RCC 7860 (cell line): ENCODE results near the gene KNTC1.
"Not testable (repeated sequence)": the region's sequence is repeated elsewhere in the genome, so short reads cannot be mapped to it uniquely, and the experiment has no call there.

Experiments used
- DNase-seq: peaks from one replicate; pipeline ENCODE4 v3.0.0-alpha.2; 2015; ENCODE audit warnings: low spot score
- FAIRE-seq: peaks from 2 replicates; lab custom pipeline; 2012; peaks lifted over from hg19 to GRCh38; lab: Jason Lieb, UNC

The KNTC1 gene

GRCh38 chr12:122643207-122643805, 116.3 kb downstream of the KNTC1 start:
- FAIRE-seq (no peak), DNase-seq (no peak)

DNA sequence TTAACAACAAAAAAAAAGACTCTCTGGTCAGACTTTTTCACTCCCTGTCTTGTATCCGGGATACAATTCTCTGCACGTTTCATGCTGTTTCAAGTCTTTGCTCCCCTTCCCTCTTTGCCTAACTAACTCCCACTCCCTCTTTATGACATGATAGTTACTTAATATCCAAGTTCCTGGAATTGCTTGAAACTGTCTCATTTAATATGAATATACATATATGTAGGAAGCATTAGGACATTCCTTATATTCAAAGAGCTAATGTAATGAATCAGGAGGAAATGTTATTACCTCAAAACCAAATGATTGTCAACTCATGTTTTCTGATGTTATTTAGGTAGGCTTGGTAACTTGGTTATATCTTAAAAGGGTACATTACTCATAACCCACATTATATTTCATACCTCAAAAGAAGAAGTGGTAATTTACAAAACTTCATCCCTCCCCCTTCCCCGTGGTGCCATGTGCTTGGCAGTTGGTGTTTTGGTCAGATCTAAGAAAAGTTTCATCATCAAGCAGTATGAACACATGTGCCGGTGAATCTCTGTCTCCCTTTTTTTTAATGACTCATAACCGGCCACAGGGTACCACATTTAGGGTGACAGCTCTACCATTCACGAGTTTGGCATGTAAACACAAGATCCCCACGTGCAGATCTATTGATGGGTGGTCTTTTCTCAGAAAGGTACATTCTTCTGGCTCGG, 119.6 kb downstream of the KNTC1 start:
- DNase-seq = no peak
- FAIRE-seq = no peak

DNA sequence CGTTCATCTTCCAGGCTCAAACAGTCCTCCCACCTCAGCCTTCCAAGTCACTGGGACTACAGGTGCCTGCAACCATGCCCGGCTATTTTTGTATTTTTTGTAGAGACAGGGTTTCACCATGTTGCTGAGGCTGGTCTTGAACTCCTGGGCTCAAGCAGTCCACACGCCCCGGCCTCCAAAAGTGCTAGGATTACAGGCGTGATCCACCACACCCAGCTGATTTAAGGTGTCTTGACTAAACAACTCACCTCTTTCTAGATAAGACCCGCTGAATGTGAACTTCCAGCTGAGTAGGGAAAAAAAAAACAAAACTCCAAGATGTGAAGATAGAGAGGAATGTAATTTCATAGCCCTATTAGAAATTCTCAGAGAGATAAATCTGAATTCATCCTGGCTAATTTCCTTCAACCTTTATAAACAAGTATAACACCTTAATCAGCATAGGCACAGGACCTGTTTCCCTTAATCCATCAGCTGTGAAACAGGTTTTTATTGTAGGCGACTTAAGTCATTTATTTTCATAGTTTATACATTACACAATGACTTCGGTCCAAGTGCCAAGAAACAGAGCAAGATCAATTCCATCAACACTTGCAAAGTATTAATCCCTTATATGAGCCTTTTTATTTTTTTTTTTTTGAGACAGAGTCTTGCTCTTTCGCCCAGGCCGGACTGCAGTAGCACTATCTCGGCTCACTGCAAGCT, 124.6 kb downstream of the KNTC1 start:
- DNase-seq = no peak
- FAIRE-seq = no peak

GRCh38 chr12:122653291-122653690, 126.2 kb downstream of the KNTC1 start:
- not testable (repeated sequence) for DNase-seq, FAIRE-seq

DNA sequence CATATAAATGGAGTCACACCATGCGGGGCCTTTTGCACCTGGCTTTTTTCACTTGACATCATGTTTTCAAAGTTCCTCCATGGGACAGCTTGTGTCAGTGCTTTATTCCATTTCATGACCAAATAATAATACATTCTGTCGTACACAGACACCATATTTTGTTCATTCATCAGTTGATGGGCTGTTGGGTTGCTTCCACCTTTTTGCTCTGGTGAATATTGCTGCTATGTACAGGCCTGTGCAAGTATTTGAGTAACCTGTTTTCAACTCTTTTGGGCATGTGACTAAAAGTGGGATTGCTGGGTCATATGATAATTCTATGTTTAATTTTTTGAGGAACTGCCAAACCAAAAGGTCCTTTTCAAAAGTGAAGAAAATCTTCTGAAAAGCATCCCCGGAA, 129.2 kb downstream of the KNTC1 start:
- FAIRE-seq = no peak

DNA sequence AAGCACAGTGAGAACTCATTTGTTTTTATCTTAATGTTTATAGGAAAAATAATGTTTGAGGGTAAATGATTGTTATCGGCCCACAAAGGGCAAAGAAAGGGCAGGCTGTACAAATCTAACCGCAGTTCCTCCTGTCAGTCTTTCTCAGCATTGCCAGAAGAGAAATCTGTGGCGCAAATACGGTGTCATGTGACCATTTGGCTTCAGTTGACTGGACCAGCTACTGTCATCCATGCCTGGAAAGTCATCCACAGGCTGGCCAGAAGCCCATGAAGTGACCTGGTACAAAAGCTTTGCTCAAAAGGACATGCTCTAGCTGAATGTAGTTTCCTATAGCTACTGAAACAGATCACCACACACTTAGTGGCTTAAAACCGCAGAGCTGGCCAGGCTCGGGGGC, 132.5 kb downstream of the KNTC1 start:
- DNase-seq (peak; percentile 71), FAIRE-seq (peak; percentile 85)

More for the DNA sequence above, 129.2 kb downstream of the KNTC1 start:
- no peak for DNase-seq

- DNase-seq (no peak), FAIRE-seq (no peak)
Observed at GRCh38 chr12:122661246-122661645, 134.2 kb downstream of the KNTC1 start.

- FAIRE-seq (no peak), DNase-seq (no peak)
Observed at GRCh38 chr12:122661938-122662337, 134.9 kb downstream of the KNTC1 start.

DNA sequence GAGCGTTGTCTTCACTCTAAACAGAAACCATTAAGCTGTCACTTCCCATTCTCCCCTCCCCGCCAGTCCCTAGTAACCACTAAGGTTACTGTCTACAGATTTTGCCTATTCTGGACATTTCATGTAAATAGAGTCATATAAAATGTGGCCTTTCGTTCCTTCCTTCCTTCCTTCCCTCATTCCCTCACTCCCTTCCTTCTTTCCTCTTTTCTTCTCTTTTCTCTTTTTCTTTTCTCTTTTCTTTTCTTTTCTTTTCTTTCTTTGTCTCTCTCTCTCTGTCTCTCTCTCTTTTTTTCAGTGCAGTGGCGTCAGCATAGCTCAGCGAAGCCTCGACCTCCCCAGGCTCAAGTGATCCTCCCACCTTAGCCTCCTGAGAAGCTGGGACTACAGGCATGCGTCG, 138.3 kb downstream of the KNTC1 start:
- FAIRE-seq (no peak), DNase-seq (no peak)

DNA sequence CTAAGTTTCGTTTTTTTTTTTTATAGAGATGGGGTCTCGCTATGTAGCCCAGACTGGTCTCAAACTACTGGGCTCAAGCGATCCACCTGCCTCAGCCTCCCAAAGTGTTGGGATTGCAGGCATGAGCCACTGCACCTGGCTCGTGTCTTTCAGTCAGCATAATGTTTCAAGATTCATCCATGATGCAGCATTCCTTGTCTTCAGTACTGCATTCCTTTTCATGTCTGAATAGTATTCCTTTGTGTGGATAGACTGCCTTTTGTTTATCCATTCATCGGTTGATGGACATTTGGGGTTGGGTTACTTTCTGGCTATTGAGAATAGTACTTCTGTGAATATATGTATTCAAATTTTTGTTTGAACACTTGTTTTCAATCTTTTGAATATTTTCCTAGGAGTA, 138.7 kb downstream of the KNTC1 start:
- DNase-seq = no peak
- no peak for FAIRE-seq

- DNase-seq = no peak
- FAIRE-seq = no peak
Observed at GRCh38 chr12:122668268-122668667, 141.2 kb downstream of the KNTC1 start.

DNA sequence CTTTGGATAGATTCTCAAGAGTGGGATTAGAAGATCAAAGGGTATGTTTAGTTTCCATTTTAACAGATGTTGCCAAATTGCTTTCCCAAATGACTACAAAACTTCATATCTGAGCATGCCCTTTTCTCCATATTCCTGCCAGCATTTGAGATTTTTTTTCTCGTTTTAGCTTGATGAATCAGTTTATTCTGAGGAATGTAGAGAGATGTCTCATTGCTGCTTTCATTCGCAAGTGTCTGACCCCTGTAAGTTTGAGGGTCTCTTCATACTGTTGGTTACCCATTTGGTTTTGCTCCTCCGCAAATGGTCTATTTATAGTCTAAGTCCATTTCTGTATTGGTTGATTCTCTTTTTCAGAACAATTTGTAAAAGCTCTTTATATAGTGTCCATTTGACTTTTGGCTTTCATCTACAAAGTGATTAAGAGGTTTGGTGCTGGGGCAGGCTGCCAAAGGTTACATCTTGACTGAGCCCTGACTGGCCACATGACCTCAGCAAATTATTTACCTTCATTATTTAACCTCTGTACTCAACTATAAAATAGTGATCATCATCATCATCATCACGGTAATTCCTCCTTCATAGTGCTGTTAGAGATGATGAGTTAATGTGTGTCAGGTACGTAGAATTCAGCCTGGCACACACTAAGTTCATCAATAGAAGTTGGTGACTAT, 142.5 kb downstream of the KNTC1 start:
- DNase-seq = peak; percentile 76

GRCh38 chr12:122672515-122672914, 145.5 kb downstream of the KNTC1 start:
- no peak for FAIRE-seq

More for the DNA sequence above, 142.5 kb downstream of the KNTC1 start:
- peak; percentile 88 for FAIRE-seq

More at GRCh38 chr12:122672515-122672914, 145.5 kb downstream of the KNTC1 start:
- DNase-seq = no peak
